ENCODE results near the gene MED12. TPM values are rescaled to one million over a fixed set of nuclear protein-coding genes. Genes with fewer than 3 reads are reported as not detected.

Gene MED12
- total RNA-seq, 3 donors from 2014 or later: 32.1 to 34.7 (median 33.9) TPM

DNA sequence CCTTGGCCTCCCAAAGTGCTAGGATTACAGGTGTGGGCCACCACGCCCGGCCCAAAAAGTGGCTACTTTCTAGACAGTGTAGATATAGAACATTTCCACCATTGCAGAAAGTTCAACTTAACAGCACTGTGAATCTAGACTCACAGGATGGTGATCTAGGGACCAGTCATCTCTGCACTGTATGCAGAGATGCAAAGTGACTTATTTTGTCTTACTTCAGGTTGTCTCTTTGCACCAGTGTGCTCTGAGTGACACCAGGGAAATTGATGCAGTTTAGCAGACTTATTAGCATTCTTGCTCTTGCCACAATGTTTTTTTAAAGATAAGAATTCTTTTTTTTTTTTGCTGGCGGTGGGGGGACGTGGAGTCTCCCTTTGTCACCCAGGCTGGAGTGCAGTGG, 35.6 kb upstream of the MED12 start:
- intact Hi-C loops (cut with DNase I; ENCODE audit: low total_unique reads): no loop called here
- TF ChIP-seq POLR2A (IDR thresholded peaks at IDR 0.05) (no peak), POLR2AphosphoS5 (IDR thresholded peaks at IDR 0.05) (no peak)
- TF ChIP-seq, protein P1, sequence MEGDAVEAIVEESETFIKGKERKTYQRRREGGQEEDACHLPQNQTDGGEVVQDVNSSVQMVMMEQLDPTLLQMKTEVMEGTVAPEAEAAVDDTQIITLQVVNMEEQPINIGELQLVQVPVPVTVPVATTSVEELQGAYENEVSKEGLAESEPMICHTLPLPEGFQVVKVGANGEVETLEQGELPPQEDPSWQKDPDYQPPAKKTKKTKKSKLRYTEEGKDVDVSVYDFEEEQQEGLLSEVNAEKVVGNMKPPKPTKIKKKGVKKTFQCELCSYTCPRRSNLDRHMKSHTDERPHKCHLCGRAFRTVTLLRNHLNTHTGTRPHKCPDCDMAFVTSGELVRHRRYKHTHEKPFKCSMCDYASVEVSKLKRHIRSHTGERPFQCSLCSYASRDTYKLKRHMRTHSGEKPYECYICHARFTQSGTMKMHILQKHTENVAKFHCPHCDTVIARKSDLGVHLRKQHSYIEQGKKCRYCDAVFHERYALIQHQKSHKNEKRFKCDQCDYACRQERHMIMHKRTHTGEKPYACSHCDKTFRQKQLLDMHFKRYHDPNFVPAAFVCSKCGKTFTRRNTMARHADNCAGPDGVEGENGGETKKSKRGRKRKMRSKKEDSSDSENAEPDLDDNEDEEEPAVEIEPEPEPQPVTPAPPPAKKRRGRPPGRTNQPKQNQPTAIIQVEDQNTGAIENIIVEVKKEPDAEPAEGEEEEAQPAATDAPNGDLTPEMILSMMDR (IDR thresholded peaks at IDR 0.05): no peak
- no peak for DNase-seq (ENCODE audit: low spot score in 2 of 2)
- H3K9me3 ChIP-seq: no peaks in the 10 kb centered on the region
- H3K36me3 ChIP-seq: no peaks in the 10 kb centered on the region
- no peak overlapping the region for H3K27ac ChIP-seq
- H3K27me3 ChIP-seq: peaks cover 0 to 20% of the 10 kb centered on the region in 2 donors
- no peaks in the 10 kb centered on the region for H3K4me1 ChIP-seq
- H3K4me3 ChIP-seq: no peak overlapping the region

DNA sequence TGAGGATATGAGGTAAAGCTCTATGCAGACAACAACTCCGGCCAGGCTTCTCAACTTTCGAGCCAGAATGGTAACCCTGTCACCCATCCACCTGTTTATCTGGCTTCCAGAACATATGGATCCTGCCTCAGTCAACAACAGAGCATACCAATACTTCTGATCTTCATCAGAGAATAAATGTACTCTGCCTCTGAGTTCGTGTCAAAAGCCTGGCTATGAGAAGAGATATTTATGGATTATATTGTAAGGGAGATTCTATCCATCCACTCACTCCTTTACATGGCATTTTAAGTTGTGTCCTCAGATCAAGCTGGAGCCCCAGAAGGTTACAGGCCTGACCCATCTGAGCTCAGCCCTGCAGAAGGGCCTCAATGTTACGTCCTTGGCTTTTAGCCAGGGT, 32.5 kb upstream of the MED12 start:
- TF ChIP-seq, protein P1 (IDR thresholded peaks at IDR 0.05): no peak
- TF ChIP-seq POLR2A (IDR thresholded peaks at IDR 0.05) (no peak), POLR2AphosphoS5 (IDR thresholded peaks at IDR 0.05) (no peak)
- Histone ChIP-seq H3K27ac (no peak overlapping the region), H3K27me3 (peaks cover 0 to 25% of the 10 kb centered on the region in 2 donors), H3K9me3 (no peaks in the 10 kb centered on the region), H3K36me3 (no peaks in the 10 kb centered on the region), H3K4me1 (no peaks in the 10 kb centered on the region), H3K4me3 (no peak overlapping the region)
- DNase-seq (ENCODE audit: low spot score in 2 of 2): no peak
- intact Hi-C loops (cut with DNase I; ENCODE audit: low total_unique reads): no loop called here

DNA sequence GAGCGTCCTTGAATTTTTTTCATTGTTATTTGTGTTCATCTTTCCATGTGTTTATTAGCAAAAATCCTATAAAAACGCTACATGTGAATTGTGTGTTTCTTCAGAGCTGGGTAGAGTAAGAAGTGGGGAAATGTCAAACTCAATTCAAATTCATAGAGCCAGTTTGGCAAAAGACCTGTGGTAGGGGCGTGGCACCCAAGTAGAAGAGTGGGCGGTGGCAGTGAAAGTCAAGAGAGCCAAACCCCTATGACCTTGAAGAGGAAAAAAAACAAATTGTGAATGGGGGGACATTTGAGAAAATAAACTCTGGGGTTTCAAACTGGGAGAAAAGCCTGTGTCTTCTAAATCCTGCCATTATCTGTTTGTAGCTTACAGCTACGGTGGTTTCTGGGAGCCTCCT, 27.1 kb upstream of the MED12 start:
- no peaks in the 10 kb centered on the region for H3K36me3 ChIP-seq
- H3K9me3 ChIP-seq: no peaks in the 10 kb centered on the region
- H3K27me3 ChIP-seq: peaks cover 0 to 19% of the 10 kb centered on the region in 2 donors
- intact Hi-C loops (cut with DNase I; ENCODE audit: low total_unique reads): no loop called here
- DNase-seq (ENCODE audit: low spot score in 2 of 2): no peak
- H3K27ac ChIP-seq: no peak overlapping the region
- no peak for TF ChIP-seq POLR2AphosphoS5 (IDR thresholded peaks at IDR 0.05)
- TF ChIP-seq POLR2A (IDR thresholded peaks at IDR 0.05): no peak
- TF ChIP-seq, protein P1 (IDR thresholded peaks at IDR 0.05): no peak
- H3K4me3 ChIP-seq: no peak overlapping the region
- no peaks in the 10 kb centered on the region for H3K4me1 ChIP-seq

DNA sequence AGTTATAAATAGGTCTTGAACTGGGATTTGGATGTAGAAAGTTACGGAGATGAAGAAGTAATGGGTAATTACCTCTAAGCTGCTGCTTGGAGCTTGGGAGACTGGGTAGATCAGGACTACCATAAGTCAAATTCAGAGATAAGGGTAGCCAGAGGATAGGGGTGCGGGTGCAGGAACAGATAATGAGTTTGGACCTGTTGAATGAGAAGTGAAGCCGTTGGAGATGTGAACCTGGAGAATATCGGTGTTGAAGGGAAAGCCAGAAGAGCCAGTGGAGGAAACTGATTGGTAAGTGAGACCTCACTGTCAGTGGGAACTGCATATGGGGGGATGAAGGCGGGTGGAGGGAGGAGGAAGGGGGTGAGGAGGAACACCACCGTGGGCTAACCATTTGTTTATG, 23.4 kb upstream of the MED12 start:
- Histone ChIP-seq H3K9me3 (no peaks in the 10 kb centered on the region), H3K27me3 (peaks cover 0 to 52% of the 10 kb centered on the region in 2 donors), H3K36me3 (no peaks in the 10 kb centered on the region), H3K4me3 (peak overlapping the region; percentile 56 to 73 (median 62)), H3K4me1 (no peaks in the 10 kb centered on the region), H3K27ac (peak overlapping the region in 1 of 2 donors; percentile 80)
- DNase-seq (ENCODE audit: low spot score in 2 of 2): no peak
- intact Hi-C loops (cut with DNase I; ENCODE audit: low total_unique reads): no loop called here
- TF ChIP-seq, protein P1 (IDR thresholded peaks at IDR 0.05): no peak
- no peak for TF ChIP-seq POLR2A (IDR thresholded peaks at IDR 0.05)
- no peak for TF ChIP-seq POLR2AphosphoS5 (IDR thresholded peaks at IDR 0.05)

DNA sequence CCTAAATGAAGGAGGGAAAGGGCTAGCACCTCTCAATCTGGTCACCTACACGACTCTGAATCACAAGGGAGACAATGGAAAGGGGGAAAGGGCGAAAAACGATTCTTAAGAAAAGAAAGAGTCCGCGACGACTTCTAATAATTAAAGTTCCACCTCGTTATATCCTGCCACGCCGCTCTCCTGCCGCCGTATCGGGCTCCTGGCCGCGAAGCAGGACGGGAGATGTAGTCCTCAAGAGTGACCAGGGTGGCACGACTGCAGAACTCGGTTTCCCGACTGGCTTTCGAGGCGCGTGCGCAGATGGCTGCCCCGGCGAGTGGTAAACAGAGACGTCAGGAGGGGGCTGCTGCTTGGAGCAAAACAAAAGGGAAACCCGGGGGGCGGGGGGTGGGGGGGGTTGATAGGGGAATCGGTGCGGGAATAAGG, 22.8 kb upstream of the MED12 start, which contains the start of gene FOXO4:
Gene FOXO4, plus strand, starts transcription at position 297 of the 426 bp plus-strand sequence. CDS start 678 bp downstream, outside the sequence.
- H3K9me3 ChIP-seq: no peaks in the 10 kb centered on the region
- H3K27me3 ChIP-seq: peaks cover 0 to 50% of the 10 kb centered on the region in 2 donors
- H3K4me3 ChIP-seq: peak within 1 kb of the TSS; percentile 56 to 73 (median 62)
- DNase-seq (ENCODE audit: low spot score in 2 of 2): peak; percentile 84 to 89
- intact Hi-C loops (cut with DNase I; ENCODE audit: low total_unique reads): no loop called here
- peak within 1 kb of the TSS; percentile 80 to 85 for H3K27ac ChIP-seq
- TF ChIP-seq POLR2A (IDR thresholded peaks at IDR 0.05): peak; percentile 23
- TF ChIP-seq POLR2AphosphoS5 (IDR thresholded peaks at IDR 0.05): peak in 1 of 3 donors; percentile 43
- TF ChIP-seq, protein P1 (IDR thresholded peaks at IDR 0.05): no peak
- H3K36me3 ChIP-seq: no peaks in the 10 kb centered on the region
- no peaks in the 10 kb centered on the region for H3K4me1 ChIP-seq

Data from breast epithelium (tissue), 4 donors.